ENCODE results near the gene KRTAP2-1. TPM values are rescaled to one million over a fixed set of nuclear protein-coding genes. Genes with fewer than 3 reads are reported as not detected.

Gene KRTAP2-1
- total and polyA plus RNA-seq, 2 of the 13 experiments (the other 11 are each of a cell fraction or from before 2014, with no cell fraction given) = not detected

GRCh38 chr17:41013181-41013580, 33.9 kb downstream of the KRTAP2-1 start:
- intact Hi-C loops (cut with micrococcal nuclease; ENCODE audit: unreplicated experiment) = no loop called here
- Histone ChIP-seq H2AFZ (ENCODE audit: low read length) (no peak overlapping the region), H3K36me3 (replicated peaks in 1 of 2; ENCODE audit: control insufficient read depth in 1 of 2, insufficient read depth in 2 of 2, low read length in 2 of 2) (no peaks in the 10 kb centered on the region), H3K4me2 (ENCODE audit: low read depth, low read length) (no peak overlapping the region), H3K4me3 (replicated peaks in 1 of 3; ENCODE audit: insufficient read depth in 1 of 3, low read depth in 2 of 3, low read length in 3 of 3) (no peak overlapping the region), H3K9ac (ENCODE audit: insufficient read depth, low read depth, low read length) (no peak overlapping the region), H3K27ac (ENCODE audit: extremely low read length, insufficient read depth, low read length) (no peak overlapping the region), H3K4me1 (ENCODE audit: insufficient read depth, low read length) (peaks cover 64% of the 10 kb centered on the region), H3K79me2 (ENCODE audit: insufficient read depth, low read length) (no peaks in the 10 kb centered on the region), H3K27me3 (ENCODE audit: control insufficient read depth in 1 of 2, insufficient read depth in 2 of 2, low read length in 2 of 2) (no peaks in the 10 kb centered on the region), H3K9me3 (ENCODE audit: low read length) (no peaks in the 10 kb centered on the region), H4K20me1 (ENCODE audit: insufficient read depth, low read length) (no peaks in the 10 kb centered on the region)
- DNase-seq (ENCODE audit: low spot score) = no peak
- no peak for FAIRE-seq
- ChIA-PET POLR2A (interaction anchor here (1.0 kb wide), 1 partner anchor 459 kb away, joined by 3 read pairs; no protein-coding TSS in a partner anchor), CTCF (ENCODE audit: low intra/inter-chr PET ratio, low total read pairs) (no interaction called here)
- no peak for TF ChIP-seq ZNF17 (CRISPR knock-in tag; IDR thresholded peaks at IDR 0.05)
- TF ChIP-seq PHB2 (IDR thresholded peaks at IDR 0.05; ENCODE audit: partially characterized antibody) = no peak
- no peak for TF ChIP-seq ZNF333 (CRISPR knock-in tag; IDR thresholded peaks at IDR 0.05; ENCODE audit: borderline replicate concordance)
- no peak for TF ChIP-seq FOXK1 (CRISPR knock-in tag; IDR thresholded peaks at IDR 0.05; ENCODE audit: borderline replicate concordance, low read depth)
- TF ChIP-seq HIC2 (CRISPR knock-in tag; IDR thresholded peaks at IDR 0.05; ENCODE audit: low read depth) = no peak
- no peak for TF ChIP-seq ZNF704 (CRISPR knock-in tag; IDR thresholded peaks at IDR 0.05; ENCODE audit: borderline replicate concordance)
- no peak for TF ChIP-seq ZNF160 (CRISPR knock-in tag; IDR thresholded peaks at IDR 0.05)
- TF ChIP-seq AHR (CRISPR knock-in tag; IDR thresholded peaks at IDR 0.05) = no peak
- in situ Hi-C loops (cut with HindIII; ENCODE audit: extremely low pct_ligation_motif_present, low pct_unique_long_range_greater_than_20kb) = no loop called here
- no TSS peak for BruUV-seq (replicated peaks)
- WGBS (ENCODE audit: low lambda C conversion rate) = 98% methylated on average over 3 of the region's 3 CpGs
- ATAC-seq = no peak

Measured in HepG2 (cell line).